Smooth muscle cell (in vitro differentiated cells): ENCODE results near the gene TBX10. TPM values are rescaled to one million over a fixed set of nuclear protein-coding genes. Genes with fewer than 3 reads are reported as not detected.
"Not testable (repeated sequence)": the region's sequence is repeated elsewhere in the genome, so short reads cannot be mapped to it uniquely, and the experiment has no call there.

ENCODE experiments used
- DNase-seq: peaks from one replicate; lab custom pipeline; 2025; ENCODE audit not compliant: unreplicated experiment; lab: John Stamatoyannopoulos, UW
- H2AFZ ChIP-seq: fragments of 200-600 bp; sonication (generic); 2 replicates; pipeline ENCODE4 v1.6.0; 2016; ENCODE audit warnings: antibody characterized with exemption, low read depth, mild to moderate bottlenecking
- H3F3A ChIP-seq: fragments of 200-600 bp; sonication (generic); 2 replicates; pipeline ENCODE4 v1.6.0; 2017; ENCODE audit warnings: antibody characterized with exemption, low read depth
- H3K27ac ChIP-seq: fragments of 200-600 bp; sonication (generic); 2 replicates; pipeline ENCODE4 v1.5.1; 2016; ENCODE audit warnings: low read depth, mild to moderate bottlenecking
- H3K27me3 ChIP-seq: fragments of 200-600 bp; sonication (generic); 2 replicates; pipeline ENCODE4 v1.6.1; 2016; ENCODE audit warnings: low read depth, mild to moderate bottlenecking
- H3K36me3 ChIP-seq: fragments of 200-600 bp; sonication (generic); 2 replicates; pipeline ENCODE4 v1.5.1; 2016; ENCODE audit warnings: low read depth
- H3K4me1 ChIP-seq: fragments of 200-600 bp; sonication (generic); 2 replicates; pipeline ENCODE4 v1.5.1; 2016; ENCODE audit warnings: low read depth
- H3K4me2 ChIP-seq: fragments of 200-600 bp; sonication (generic); 2 replicates; pipeline ENCODE4 v1.6.0; 2016; ENCODE audit warnings: mild to moderate bottlenecking
- H3K4me3 ChIP-seq: fragments of 200-600 bp; sonication (generic); 2 replicates; pipeline ENCODE4 v1.5.1; 2016; ENCODE audit warnings: mild to moderate bottlenecking
- H3K79me2 ChIP-seq: fragments of 200-600 bp; sonication (generic); 2 replicates; pipeline ENCODE4 v1.6.0; 2016; ENCODE audit warnings: low read depth, mild to moderate bottlenecking
- H3K9ac ChIP-seq: fragments of 200-600 bp; sonication (generic); 2 replicates; pipeline ENCODE4 v1.6.0; 2016; ENCODE audit warnings: low read depth
- H3K9me3 ChIP-seq: fragments of 200-600 bp; sonication (generic); replicated peaks from 2 replicates; pipeline ENCODE4 v1.5.1; 2016; ENCODE audit warnings: low read depth
- H4K20me1 ChIP-seq: fragments of 200-600 bp; sonication (generic); 2 replicates; pipeline ENCODE4 v1.6.0; 2016; ENCODE audit warnings: low read depth
- WGBS: methylation state at CpG from one replicate; pipeline ENCODE4 v1.1.7; 2016; ENCODE audit warnings: low lambda C conversion rate; 5-methylcytosine and 5-hydroxymethylcytosine counted together
- polyA plus RNA-seq: library from polyadenylated mRNA; unstranded; fragments of >200 nt; fragmentation: Nextera tagmentation; extraction: Ambion mirVana; gene quantifications from 2 replicates; pipeline ENCODE4 v1.2.1, GENCODE V29; 2016
- total RNA-seq: library from RNA; depleted of rRNA; stranded (reverse); fragments of >200 nt; gene quantifications from 2 replicates; pipeline ENCODE4 v1.2.3, GENCODE V29; 2014
- TF ChIP-seq, protein P1 (sequence below): fragments of 200-600 bp; sonication (generic); IDR thresholded peaks from 2 replicates; pipeline ENCODE4 v1.5.1; 2017; ENCODE audit warnings: borderline replicate concordance, mild to moderate bottlenecking, antibody characterized with exemption; ENCODE audit not compliant: insufficient read depth, poor library complexity, severe bottlenecking

Gene TBX10
- total and polyA plus RNA-seq, 2 experiments from 2014 or later: not detected

DNA sequence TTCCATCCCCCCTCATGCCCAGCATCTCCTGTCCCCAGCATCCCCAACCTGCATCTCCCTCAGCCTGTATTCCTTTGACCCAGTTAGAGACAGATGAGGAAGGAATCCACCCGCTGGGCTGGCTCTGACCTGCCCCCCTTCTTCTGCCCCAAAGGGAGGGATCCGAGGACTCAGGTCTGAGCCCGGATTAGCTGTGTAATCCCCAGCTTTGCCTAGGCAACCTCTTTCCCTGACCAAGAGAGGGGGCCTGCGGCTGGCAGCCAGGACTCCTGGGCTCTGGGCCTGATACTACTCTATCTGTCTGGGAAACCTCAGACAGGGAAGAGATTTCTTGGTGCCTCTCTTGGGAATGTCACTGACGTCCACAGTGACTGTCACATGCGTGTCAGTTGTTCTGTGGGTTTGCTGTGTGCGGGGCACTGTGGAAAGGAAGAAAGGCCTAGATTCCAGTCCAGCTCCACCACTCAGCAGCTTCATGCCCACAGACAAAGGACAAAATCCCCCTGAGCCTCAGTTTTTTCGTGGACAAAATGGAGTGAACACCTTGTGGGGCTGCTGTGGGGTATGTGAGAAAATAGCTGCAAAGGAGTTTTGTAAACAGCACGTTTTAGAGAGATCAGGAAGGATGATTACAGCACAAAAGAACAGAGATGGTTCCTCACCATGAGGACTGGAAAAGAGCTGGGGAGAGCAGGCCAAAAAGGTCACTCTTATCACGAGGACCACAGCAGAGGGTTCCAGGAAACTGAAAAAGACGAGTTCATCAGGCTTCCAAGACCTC is 34.1 kb downstream of the TBX10 start:
- H3K27ac ChIP-seq: no peak overlapping the region
- H3F3A ChIP-seq: no peaks in the 10 kb centered on the region
- no peaks in the 10 kb centered on the region for H4K20me1 ChIP-seq
- no peak overlapping the region for H3K4me3 ChIP-seq
- peaks cover 16% of the 10 kb centered on the region for H3K79me2 ChIP-seq
- no peak for DNase-seq
- no peaks in the 10 kb centered on the region for H3K36me3 ChIP-seq
- H3K9ac ChIP-seq: no peak overlapping the region
- 72% methylated on average over 11 of the region's 11 CpGs for WGBS
- H3K27me3 ChIP-seq: no peaks in the 10 kb centered on the region
- H2AFZ ChIP-seq: no peak overlapping the region
- TF ChIP-seq, protein P1, sequence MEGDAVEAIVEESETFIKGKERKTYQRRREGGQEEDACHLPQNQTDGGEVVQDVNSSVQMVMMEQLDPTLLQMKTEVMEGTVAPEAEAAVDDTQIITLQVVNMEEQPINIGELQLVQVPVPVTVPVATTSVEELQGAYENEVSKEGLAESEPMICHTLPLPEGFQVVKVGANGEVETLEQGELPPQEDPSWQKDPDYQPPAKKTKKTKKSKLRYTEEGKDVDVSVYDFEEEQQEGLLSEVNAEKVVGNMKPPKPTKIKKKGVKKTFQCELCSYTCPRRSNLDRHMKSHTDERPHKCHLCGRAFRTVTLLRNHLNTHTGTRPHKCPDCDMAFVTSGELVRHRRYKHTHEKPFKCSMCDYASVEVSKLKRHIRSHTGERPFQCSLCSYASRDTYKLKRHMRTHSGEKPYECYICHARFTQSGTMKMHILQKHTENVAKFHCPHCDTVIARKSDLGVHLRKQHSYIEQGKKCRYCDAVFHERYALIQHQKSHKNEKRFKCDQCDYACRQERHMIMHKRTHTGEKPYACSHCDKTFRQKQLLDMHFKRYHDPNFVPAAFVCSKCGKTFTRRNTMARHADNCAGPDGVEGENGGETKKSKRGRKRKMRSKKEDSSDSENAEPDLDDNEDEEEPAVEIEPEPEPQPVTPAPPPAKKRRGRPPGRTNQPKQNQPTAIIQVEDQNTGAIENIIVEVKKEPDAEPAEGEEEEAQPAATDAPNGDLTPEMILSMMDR: no peak
- H3K4me2 ChIP-seq: no peak overlapping the region
- no peaks in the 10 kb centered on the region for H3K9me3 ChIP-seq
- H3K4me1 ChIP-seq: peaks cover 18% of the 10 kb centered on the region

DNA sequence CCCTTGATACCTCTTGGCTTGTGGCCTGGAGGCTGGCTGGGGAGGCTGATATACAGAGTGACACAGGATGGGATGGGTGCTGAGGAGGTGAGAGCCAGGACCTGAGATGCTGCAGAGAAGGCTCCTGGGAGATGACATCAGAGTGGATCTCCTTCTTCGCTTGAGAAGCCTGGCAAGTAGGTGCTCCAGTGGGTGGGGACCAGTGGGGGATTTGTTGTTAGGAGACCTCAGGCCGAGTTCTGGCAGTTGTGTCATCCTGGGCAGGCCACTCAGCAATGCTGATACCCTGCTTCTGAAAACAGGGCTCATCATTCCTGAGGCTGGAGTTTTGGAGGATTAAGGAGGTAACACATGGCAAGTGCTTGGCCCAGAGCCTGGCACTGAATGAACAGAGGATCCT is 34.7 kb downstream of the TBX10 start:
- 80% methylated on average over 2 of the region's 2 CpGs for WGBS
- H2AFZ ChIP-seq: no peak overlapping the region
- H3F3A ChIP-seq: no peaks in the 10 kb centered on the region

DNA sequence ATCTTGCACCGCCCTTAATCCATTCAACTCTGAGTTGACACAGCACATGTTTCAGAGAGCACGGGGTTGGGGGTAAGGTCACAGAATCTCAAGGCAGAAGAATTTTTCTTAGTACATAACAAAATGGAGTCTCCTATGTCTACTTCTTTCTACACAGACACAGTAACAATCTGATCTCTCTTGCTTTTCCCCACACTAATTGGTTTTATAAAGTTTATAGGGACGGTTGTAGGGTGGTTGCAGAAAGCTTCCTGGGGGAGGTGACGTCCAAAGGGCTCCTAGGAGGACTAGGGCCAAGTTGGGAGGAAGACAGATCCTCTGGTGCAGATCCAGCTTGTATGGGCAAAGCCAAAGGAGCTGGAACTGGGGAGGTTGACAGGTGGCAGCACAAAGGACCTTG is 35.4 kb downstream of the TBX10 start:
- H3K27ac ChIP-seq, H3K4me3 ChIP-seq, H3K4me2 ChIP-seq, H4K20me1 ChIP-seq, DNase-seq, H3F3A ChIP-seq, H3K27me3 ChIP-seq, H2AFZ ChIP-seq, H3K36me3 ChIP-seq, H3K9ac ChIP-seq, H3K9me3 ChIP-seq: not testable (repeated sequence)
- WGBS: 55% methylated on average over 3 of the region's 4 CpGs
- Histone ChIP-seq H3K79me2 (peaks cover 16% of the 10 kb centered on the region), H3K4me1 (peaks cover 18% of the 10 kb centered on the region)

More for the DNA sequence above, 34.7 kb downstream of the TBX10 start:
- H3K27ac ChIP-seq: no peak overlapping the region
- TF ChIP-seq, protein P1: no peak
- H3K27me3 ChIP-seq: no peaks in the 10 kb centered on the region
- no peak overlapping the region for H3K4me3 ChIP-seq
- no peaks in the 10 kb centered on the region for H4K20me1 ChIP-seq
- no peaks in the 10 kb centered on the region for H3K36me3 ChIP-seq
- H3K79me2 ChIP-seq: peaks cover 16% of the 10 kb centered on the region
- H3K4me1 ChIP-seq: peaks cover 18% of the 10 kb centered on the region
- no peaks in the 10 kb centered on the region for H3K9me3 ChIP-seq
- no peak for DNase-seq
- H3K9ac ChIP-seq: no peak overlapping the region
- no peak overlapping the region for H3K4me2 ChIP-seq

DNA sequence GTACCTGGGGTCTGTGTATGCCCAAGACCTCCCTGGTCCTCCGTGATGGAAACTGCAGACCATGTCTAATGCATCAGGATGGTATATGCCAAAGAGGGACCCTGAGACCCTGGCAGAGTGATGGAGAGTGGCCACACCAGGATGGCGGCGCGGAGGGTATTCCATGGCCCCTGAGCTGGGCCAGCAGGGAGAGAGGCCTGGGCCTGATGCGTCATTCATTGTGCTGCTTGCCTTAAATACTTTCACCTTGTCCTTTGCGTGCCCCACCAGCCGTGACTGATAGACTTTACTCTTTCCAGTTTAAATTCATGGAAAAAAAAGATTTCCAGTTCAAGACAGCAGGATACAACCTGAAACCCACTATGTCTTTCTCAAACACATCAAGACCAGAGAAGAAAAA is 38.5 kb downstream of the TBX10 start:
- no peaks in the 10 kb centered on the region for H3K36me3 ChIP-seq
- no peaks in the 10 kb centered on the region for H3K27me3 ChIP-seq
- no peak for DNase-seq
- no peaks in the 10 kb centered on the region for H4K20me1 ChIP-seq
- H3K27ac ChIP-seq: no peak overlapping the region
- WGBS: 96% methylated on average over 7 of the region's 7 CpGs
- no peaks in the 10 kb centered on the region for H3K9me3 ChIP-seq
- H3F3A ChIP-seq: no peaks in the 10 kb centered on the region
- no peak overlapping the region for H3K4me3 ChIP-seq
- no peak overlapping the region for H3K4me2 ChIP-seq
- H3K79me2 ChIP-seq: no peaks in the 10 kb centered on the region
- no peak overlapping the region for H3K9ac ChIP-seq
- peaks cover 15% of the 10 kb centered on the region for H3K4me1 ChIP-seq
- TF ChIP-seq, protein P1: no peak
- H2AFZ ChIP-seq: no peak overlapping the region
